GM12892 (cell line): Measurements from ENCODE around the gene HNRNPD.

Experiments
- POLR2A ChIP-seq: IDR thresholded peaks from 2 replicates; pipeline ENCODE4 v1.6.1; 2011; ENCODE audit warnings: low read depth, low read length, control low read depth
- POLR2AphosphoS5 ChIP-seq: IDR thresholded peaks from 2 replicates; pipeline ENCODE4 v1.6.1; 2011; ENCODE audit warnings: low read depth, low read length, control low read depth
- TAF1 ChIP-seq: IDR thresholded peaks from 2 replicates; pipeline ENCODE4 v1.6.1; 2011; ENCODE audit warnings: low read depth, mild to moderate bottlenecking, control low read depth, low read length, borderline replicate concordance

- TF ChIP-seq POLR2A: no peak
- TF ChIP-seq TAF1: no peak
- no peak for TF ChIP-seq POLR2AphosphoS5
Measured at GRCh38 chr4:82367438-82368097, 6.2 kb downstream of the HNRNPD start.
